ENCODE data around the gene CD37.
"Not testable (repeated sequence)": the region's sequence is repeated elsewhere in the genome, so short reads cannot be mapped to it uniquely, and the experiment has no call there.

CD37 gene

DNA sequence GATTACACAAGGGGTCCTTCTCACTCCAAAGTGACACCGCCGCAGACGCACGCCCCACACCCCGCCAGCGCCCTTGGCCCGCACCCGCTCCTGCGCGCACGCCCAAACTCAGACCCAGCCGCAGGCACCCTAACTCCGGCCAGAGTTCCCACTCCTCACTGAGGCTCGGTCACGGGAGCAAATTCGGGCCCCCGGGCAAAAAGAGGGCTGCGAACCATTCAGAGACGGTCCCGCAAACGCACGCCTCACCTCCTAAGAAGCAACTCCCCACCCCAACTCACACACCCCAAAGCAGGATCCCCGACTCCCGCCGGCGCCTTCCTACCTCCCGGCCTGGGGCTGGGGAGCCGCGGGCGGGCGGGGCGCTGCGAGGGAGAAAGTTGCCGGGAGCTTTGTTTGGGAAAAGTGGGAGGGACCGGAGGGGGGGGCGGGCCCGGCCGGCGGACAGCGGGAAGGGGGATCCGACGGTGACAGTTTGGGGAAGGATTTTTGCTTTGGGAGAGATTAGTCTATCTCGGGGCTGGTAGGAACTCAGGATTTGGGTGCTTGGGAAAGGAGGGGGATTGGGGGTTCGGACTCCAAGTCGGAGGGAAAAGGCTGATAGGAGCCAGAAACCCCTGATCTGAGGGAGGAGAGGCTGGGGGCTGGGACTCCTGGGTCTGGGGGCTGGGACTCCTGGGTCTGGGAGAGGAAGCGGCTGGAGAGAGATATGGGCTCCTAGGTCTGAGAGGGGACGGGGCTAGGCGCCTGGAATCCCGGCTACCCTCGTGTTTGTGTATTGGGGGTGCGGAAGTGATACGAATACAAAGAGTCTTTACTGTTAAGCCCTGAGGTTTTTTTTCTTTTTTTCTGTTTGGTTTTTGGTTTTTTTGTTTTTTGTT lies 27.1 kb downstream of the CD37 start, which contains the start of gene TEAD2:
Gene TEAD2 (minus strand): TSS at position 369 of the 881 bp plus-strand sequence. CDS start 2,341 bp downstream, outside the sequence.
- TF ChIP-seq POU2F2 (IDR thresholded peaks at IDR 0.05; ENCODE audit: low read depth, low read length): no peak
- TF ChIP-seq POLR2AphosphoS5 (IDR thresholded peaks at IDR 0.05; ENCODE audit: low read depth, low read length): no peak
- no peak for TF ChIP-seq SPI1 (IDR thresholded peaks at IDR 0.05; ENCODE audit: low read depth, low read length)
- no peak for TF ChIP-seq POLR2A (IDR thresholded peaks at IDR 0.05; ENCODE audit: low read depth, low read length)
- no peak for TF ChIP-seq PAX5 (IDR thresholded peaks at IDR 0.05; ENCODE audit: insufficient read depth, low read length, severe bottlenecking)
- no peak for TF ChIP-seq TAF1 (IDR thresholded peaks at IDR 0.05; ENCODE audit: low read depth, low read length)
- DNase-seq (ENCODE audit: insufficient read length, low spot score) (no peak), FAIRE-seq (no peak)

- FAIRE-seq (no peak), DNase-seq (ENCODE audit: insufficient read length, low spot score) (no peak)
- TF ChIP-seq POLR2A (IDR thresholded peaks at IDR 0.05; ENCODE audit: low read depth, low read length) (no peak), SPI1 (IDR thresholded peaks at IDR 0.05; ENCODE audit: low read depth, low read length) (no peak), POLR2AphosphoS5 (IDR thresholded peaks at IDR 0.05; ENCODE audit: low read depth, low read length) (no peak), POU2F2 (IDR thresholded peaks at IDR 0.05; ENCODE audit: low read depth, low read length) (no peak), TAF1 (IDR thresholded peaks at IDR 0.05; ENCODE audit: low read depth, low read length) (no peak), PAX5 (IDR thresholded peaks at IDR 0.05; ENCODE audit: insufficient read depth, low read length, severe bottlenecking) (no peak)
Observed at GRCh38 chr19:49362929-49363267, 27.7 kb downstream of the CD37 start.

- DNase-seq (ENCODE audit: insufficient read length, low spot score) (peak; percentile 75), FAIRE-seq (peak; percentile 84)
- TF ChIP-seq POLR2A (IDR thresholded peaks at IDR 0.05; ENCODE audit: low read depth, low read length) (no peak), POLR2AphosphoS5 (IDR thresholded peaks at IDR 0.05; ENCODE audit: low read depth, low read length) (no peak), TAF1 (IDR thresholded peaks at IDR 0.05; ENCODE audit: low read depth, low read length) (no peak), SPI1 (IDR thresholded peaks at IDR 0.05; ENCODE audit: low read depth, low read length) (no peak), PAX5 (IDR thresholded peaks at IDR 0.05; ENCODE audit: insufficient read depth, low read length, severe bottlenecking) (no peak), POU2F2 (IDR thresholded peaks at IDR 0.05; ENCODE audit: low read depth, low read length) (no peak)
Observed at GRCh38 chr19:49363268-49364082, 28.3 kb downstream of the CD37 start, which contains the start of gene DKKL1. Gene DKKL1, plus strand, starts transcription at chr19:49363877. Its CDS starts 122 bp downstream, at chr19:49363999.

DNA sequence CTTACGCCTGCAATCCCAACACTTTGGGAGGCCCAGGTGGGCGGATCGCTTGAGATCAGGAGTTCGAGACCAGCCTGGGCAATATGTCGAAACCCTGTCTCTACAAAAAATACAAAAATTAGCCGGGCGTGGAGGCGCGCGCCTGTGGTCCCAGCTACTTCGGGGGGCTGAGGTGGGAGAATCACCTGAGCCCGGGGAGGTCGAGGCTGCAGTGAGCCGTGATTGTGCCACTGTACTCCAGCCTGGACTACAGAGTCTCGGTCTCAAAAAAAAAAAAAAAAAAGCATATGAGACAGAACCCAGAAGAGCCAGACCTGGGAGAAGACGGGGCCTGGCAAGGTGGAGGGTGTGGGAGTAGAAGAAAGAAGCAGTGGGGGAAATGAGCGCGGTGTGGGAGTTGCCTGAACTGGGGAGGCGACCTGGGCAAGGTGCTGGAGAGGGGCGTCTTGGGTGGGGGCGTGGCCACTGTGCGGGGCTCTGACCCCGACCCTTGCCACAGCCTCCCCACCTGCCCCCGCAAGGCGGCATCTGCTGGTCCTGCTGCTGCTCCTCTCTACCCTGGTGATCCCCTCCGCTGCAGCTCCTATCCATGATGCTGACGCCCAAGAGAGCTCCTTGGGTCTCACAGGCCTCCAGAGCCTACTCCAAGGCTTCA lies 29.0 kb downstream of the CD37 start:
- TF ChIP-seq POLR2AphosphoS5 (IDR thresholded peaks at IDR 0.05; ENCODE audit: low read depth, low read length) (no peak), TAF1 (IDR thresholded peaks at IDR 0.05; ENCODE audit: low read depth, low read length) (no peak), PAX5 (IDR thresholded peaks at IDR 0.05; ENCODE audit: insufficient read depth, low read length, severe bottlenecking) (no peak), POU2F2 (IDR thresholded peaks at IDR 0.05; ENCODE audit: low read depth, low read length) (no peak), SPI1 (IDR thresholded peaks at IDR 0.05; ENCODE audit: low read depth, low read length) (no peak), POLR2A (IDR thresholded peaks at IDR 0.05; ENCODE audit: low read depth, low read length) (no peak)
- no peak for FAIRE-seq

GRCh38 chr19:49366110-49366509 lies 30.9 kb downstream of the CD37 start:
- TF ChIP-seq POLR2A (IDR thresholded peaks at IDR 0.05; ENCODE audit: low read depth, low read length) (no peak), SPI1 (IDR thresholded peaks at IDR 0.05; ENCODE audit: low read depth, low read length) (peak; percentile 69)
- no peak for FAIRE-seq

More for the DNA sequence above, 29.0 kb downstream of the CD37 start:
- DNase-seq (ENCODE audit: insufficient read length, low spot score): no peak

GRCh38 chr19:49368711-49369358 lies 33.6 kb downstream of the CD37 start:
- FAIRE-seq (no peak), DNase-seq (ENCODE audit: insufficient read length, low spot score) (no peak)
- no peak for TF ChIP-seq POU2F2 (IDR thresholded peaks at IDR 0.05; ENCODE audit: low read depth, low read length)
- no peak for TF ChIP-seq TAF1 (IDR thresholded peaks at IDR 0.05; ENCODE audit: low read depth, low read length)
- TF ChIP-seq SPI1 (IDR thresholded peaks at IDR 0.05; ENCODE audit: low read depth, low read length): no peak
- no peak for TF ChIP-seq POLR2AphosphoS5 (IDR thresholded peaks at IDR 0.05; ENCODE audit: low read depth, low read length)
- no peak for TF ChIP-seq PAX5 (IDR thresholded peaks at IDR 0.05; ENCODE audit: insufficient read depth, low read length, severe bottlenecking)
- no peak for TF ChIP-seq POLR2A (IDR thresholded peaks at IDR 0.05; ENCODE audit: low read depth, low read length)

More at GRCh38 chr19:49366110-49366509, 30.9 kb downstream of the CD37 start:
- no peak for DNase-seq (ENCODE audit: insufficient read length, low spot score)

DNA sequence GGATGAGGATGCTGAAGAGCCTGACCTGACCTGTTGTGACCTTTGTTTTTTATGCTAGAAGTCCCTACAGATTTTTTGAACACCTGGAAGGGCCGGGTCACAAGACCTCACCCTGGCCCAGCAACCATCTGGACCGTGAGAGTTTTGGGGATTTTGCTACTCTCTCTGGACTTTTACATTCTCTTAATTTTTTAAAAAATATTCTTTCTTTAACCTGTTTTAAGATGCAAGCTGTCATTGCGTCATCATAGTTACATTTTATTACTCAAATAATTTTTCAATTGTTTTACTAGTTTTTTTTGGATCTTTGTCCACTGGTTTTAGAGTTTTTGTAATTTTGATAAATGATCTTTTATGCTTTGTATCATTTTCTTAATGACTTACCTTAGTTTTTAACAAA lies 36.0 kb downstream of the CD37 start:
- TF ChIP-seq POLR2A (IDR thresholded peaks at IDR 0.05; ENCODE audit: low read depth, low read length) (no peak), POU2F2 (IDR thresholded peaks at IDR 0.05; ENCODE audit: low read depth, low read length) (no peak), TAF1 (IDR thresholded peaks at IDR 0.05; ENCODE audit: low read depth, low read length) (no peak), SPI1 (IDR thresholded peaks at IDR 0.05; ENCODE audit: low read depth, low read length) (no peak), PAX5 (IDR thresholded peaks at IDR 0.05; ENCODE audit: insufficient read depth, low read length, severe bottlenecking) (no peak), POLR2AphosphoS5 (IDR thresholded peaks at IDR 0.05; ENCODE audit: low read depth, low read length) (no peak)
- no peak for FAIRE-seq
- DNase-seq (ENCODE audit: insufficient read length, low spot score): no peak

- DNase-seq (ENCODE audit: insufficient read length, low spot score); FAIRE-seq: not testable (repeated sequence)
Observed at GRCh38 chr19:49373174-49373573, 38.0 kb downstream of the CD37 start.

Measured in GM12891 (cell line).